ENCODE data around the gene INPP4B. TPM values are rescaled to one million over a fixed set of nuclear protein-coding genes. Genes with fewer than 3 reads are reported as not detected.

The INPP4B gene
- total and polyA plus RNA-seq, 2 donors from 2014 or later, result 2.6 to 18.9 TPM

DNA sequence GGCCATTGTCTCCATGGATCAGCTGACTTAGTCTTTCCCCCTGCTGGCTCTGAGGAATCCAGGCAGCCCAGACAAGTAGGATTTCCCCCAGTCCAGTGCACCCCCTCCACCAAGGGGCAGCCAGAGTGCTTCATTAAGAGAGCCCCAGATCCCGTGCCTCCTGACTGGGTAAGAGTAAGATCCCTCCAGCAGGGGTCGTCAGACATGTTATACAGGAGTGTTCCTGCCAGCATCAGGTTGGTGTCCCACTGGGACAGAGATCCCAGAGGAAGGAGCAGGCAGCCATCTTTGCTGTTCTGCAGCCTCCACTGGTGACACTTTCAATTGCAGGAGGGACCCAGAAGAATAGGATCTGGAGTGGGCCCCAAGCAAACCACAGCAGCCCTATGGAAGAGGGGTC lies 29.0 kb upstream of the INPP4B start:
- Histone ChIP-seq H3K9me3 (ENCODE audit: control insufficient read depth in 2 of 3, insufficient read depth in 1 of 3, low read length in 3 of 3) (no peaks in the 10 kb centered on the region), H3K27me3 (ENCODE audit: control insufficient read depth, insufficient read depth, low read length) (no peaks in the 10 kb centered on the region), H3K27ac (ENCODE audit: low read depth in 2 of 2, low read length in 2 of 2) (no peak overlapping the region), H3K4me3 (ENCODE audit: low read length in 3 of 3) (no peak overlapping the region), H3K36me3 (ENCODE audit: control insufficient read depth in 2 of 3, insufficient read depth in 3 of 3, low read length in 3 of 3) (no peaks in the 10 kb centered on the region), H3K9ac (ENCODE audit: low read length in 3 of 3) (no peak overlapping the region), H3K4me1 (ENCODE audit: control insufficient read depth in 2 of 3, insufficient read depth in 2 of 3, low read depth in 1 of 3, low read length in 3 of 3) (no peaks in the 10 kb centered on the region)
- TF ChIP-seq, protein P1, sequence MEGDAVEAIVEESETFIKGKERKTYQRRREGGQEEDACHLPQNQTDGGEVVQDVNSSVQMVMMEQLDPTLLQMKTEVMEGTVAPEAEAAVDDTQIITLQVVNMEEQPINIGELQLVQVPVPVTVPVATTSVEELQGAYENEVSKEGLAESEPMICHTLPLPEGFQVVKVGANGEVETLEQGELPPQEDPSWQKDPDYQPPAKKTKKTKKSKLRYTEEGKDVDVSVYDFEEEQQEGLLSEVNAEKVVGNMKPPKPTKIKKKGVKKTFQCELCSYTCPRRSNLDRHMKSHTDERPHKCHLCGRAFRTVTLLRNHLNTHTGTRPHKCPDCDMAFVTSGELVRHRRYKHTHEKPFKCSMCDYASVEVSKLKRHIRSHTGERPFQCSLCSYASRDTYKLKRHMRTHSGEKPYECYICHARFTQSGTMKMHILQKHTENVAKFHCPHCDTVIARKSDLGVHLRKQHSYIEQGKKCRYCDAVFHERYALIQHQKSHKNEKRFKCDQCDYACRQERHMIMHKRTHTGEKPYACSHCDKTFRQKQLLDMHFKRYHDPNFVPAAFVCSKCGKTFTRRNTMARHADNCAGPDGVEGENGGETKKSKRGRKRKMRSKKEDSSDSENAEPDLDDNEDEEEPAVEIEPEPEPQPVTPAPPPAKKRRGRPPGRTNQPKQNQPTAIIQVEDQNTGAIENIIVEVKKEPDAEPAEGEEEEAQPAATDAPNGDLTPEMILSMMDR (IDR thresholded peaks at IDR 0.05; ENCODE audit: borderline replicate concordance, extremely low read depth, insufficient read depth), result no peak
- DNase-seq, result no peak
- no peak for FAIRE-seq
- intact Hi-C loops (cut with DNase I), result no loop called here

- Histone ChIP-seq H3K4me1 (ENCODE audit: control insufficient read depth in 2 of 3, insufficient read depth in 2 of 3, low read depth in 1 of 3, low read length in 3 of 3) (no peaks in the 10 kb centered on the region), H3K27ac (ENCODE audit: low read depth in 2 of 2, low read length in 2 of 2) (no peak overlapping the region), H3K36me3 (ENCODE audit: control insufficient read depth in 2 of 3, insufficient read depth in 3 of 3, low read length in 3 of 3) (no peaks in the 10 kb centered on the region), H3K9ac (ENCODE audit: low read length in 3 of 3) (no peak overlapping the region), H3K4me3 (ENCODE audit: low read length in 3 of 3) (no peak overlapping the region), H3K9me3 (ENCODE audit: control insufficient read depth in 2 of 3, insufficient read depth in 1 of 3, low read length in 3 of 3) (no peaks in the 10 kb centered on the region), H3K27me3 (ENCODE audit: control insufficient read depth, insufficient read depth, low read length) (no peaks in the 10 kb centered on the region)
- intact Hi-C loops (cut with DNase I), result no loop called here
- FAIRE-seq (no peak), DNase-seq (no peak)
- TF ChIP-seq, protein P1 (IDR thresholded peaks at IDR 0.05; ENCODE audit: borderline replicate concordance, extremely low read depth, insufficient read depth), result no peak
Measured at GRCh38 chr4:142874684-142875083, 28.6 kb upstream of the INPP4B start.

GRCh38 chr4:142866685-142867084 lies 20.6 kb upstream of the INPP4B start:
- Histone ChIP-seq H3K9me3 (ENCODE audit: control insufficient read depth in 2 of 3, insufficient read depth in 1 of 3, low read length in 3 of 3) (no peaks in the 10 kb centered on the region), H3K4me1 (ENCODE audit: control insufficient read depth in 2 of 3, insufficient read depth in 2 of 3, low read depth in 1 of 3, low read length in 3 of 3) (no peaks in the 10 kb centered on the region), H3K27me3 (ENCODE audit: control insufficient read depth, insufficient read depth, low read length) (no peaks in the 10 kb centered on the region), H3K4me3 (ENCODE audit: low read length in 3 of 3) (no peak overlapping the region), H3K9ac (ENCODE audit: low read length in 3 of 3) (no peak overlapping the region), H3K27ac (ENCODE audit: low read depth in 2 of 2, low read length in 2 of 2) (no peak overlapping the region), H3K36me3 (ENCODE audit: control insufficient read depth in 2 of 3, insufficient read depth in 3 of 3, low read length in 3 of 3) (no peaks in the 10 kb centered on the region)
- no peak for DNase-seq
- no peak for FAIRE-seq
- intact Hi-C loops (cut with DNase I), result no loop called here
- TF ChIP-seq, protein P1 (IDR thresholded peaks at IDR 0.05; ENCODE audit: borderline replicate concordance, extremely low read depth, insufficient read depth), result no peak

DNA sequence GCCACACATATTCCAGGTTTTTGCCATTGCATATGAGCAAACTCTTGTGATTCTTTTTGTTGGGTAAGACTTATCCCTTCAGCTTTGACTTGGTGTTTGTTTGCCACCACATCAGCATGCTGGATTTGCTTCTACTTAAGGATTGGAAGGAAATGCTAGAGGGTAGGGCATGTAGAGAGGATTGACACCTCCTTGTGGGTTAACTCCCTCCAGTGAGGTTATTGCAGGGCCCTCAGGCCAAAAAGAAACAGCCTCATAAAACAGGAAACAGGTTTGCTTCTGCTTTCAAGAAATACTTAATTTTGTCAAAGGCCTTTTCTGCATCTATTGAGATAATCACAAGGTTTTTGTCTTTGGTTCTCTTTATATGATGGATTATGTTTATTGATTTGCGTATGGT lies 15.2 kb upstream of the INPP4B start:
- no peak for FAIRE-seq
- Histone ChIP-seq H3K9me3 (ENCODE audit: control insufficient read depth in 2 of 3, insufficient read depth in 1 of 3, low read length in 3 of 3) (no peaks in the 10 kb centered on the region), H3K27ac (ENCODE audit: low read depth in 2 of 2, low read length in 2 of 2) (no peak overlapping the region), H3K36me3 (ENCODE audit: control insufficient read depth in 2 of 3, insufficient read depth in 3 of 3, low read length in 3 of 3) (no peaks in the 10 kb centered on the region), H3K4me1 (ENCODE audit: control insufficient read depth in 2 of 3, insufficient read depth in 2 of 3, low read depth in 1 of 3, low read length in 3 of 3) (no peaks in the 10 kb centered on the region), H3K4me3 (ENCODE audit: low read length in 3 of 3) (no peak overlapping the region), H3K9ac (ENCODE audit: low read length in 3 of 3) (no peak overlapping the region), H3K27me3 (ENCODE audit: control insufficient read depth, insufficient read depth, low read length) (no peaks in the 10 kb centered on the region)
- TF ChIP-seq, protein P1 (IDR thresholded peaks at IDR 0.05; ENCODE audit: borderline replicate concordance, extremely low read depth, insufficient read depth), result no peak
- intact Hi-C loops (cut with DNase I), result no loop called here
- DNase-seq, result no peak
